Liver (tissue), 9 donors: ENCODE data around the gene IPP. TPM values are rescaled to one million over a fixed set of nuclear protein-coding genes. Genes with fewer than 3 reads are reported as not detected.

Experiments
- DNase-seq: peaks from one replicate; pipeline ENCODE4 v3.0.0-alpha.2; 2017; ENCODE audit warnings: low spot score
- H3K27ac ChIP-seq, 2 donors: one replicate each; pipeline ENCODE4 v1.7.0; 2013; ENCODE audit warnings: inconsistent platforms in 2 of 2, low read length in 2 of 2, control low read depth in 1 of 2, low read depth in 1 of 2, mild to moderate bottlenecking in 1 of 2
- H3K27me3 ChIP-seq, 4 donors: one replicate each; pipeline versions ENCODE4 v1.6.1 to v1.7.0; 2013; ENCODE audit warnings: low read length in 3 of 4, inconsistent platforms in 1 of 4, mild to moderate bottlenecking in 1 of 4, moderate library complexity in 1 of 4; ENCODE audit not compliant: control insufficient read depth in 4 of 4, insufficient read depth in 4 of 4
- H3K36me3 ChIP-seq, 4 donors: one replicate each; pipeline versions ENCODE4 v1.6.1 to v1.7.0; 2013; ENCODE audit warnings: low read length in 3 of 4, mild to moderate bottlenecking in 3 of 4, low read depth in 1 of 4, moderate library complexity in 1 of 4; ENCODE audit not compliant: control insufficient read depth in 4 of 4, insufficient read depth in 3 of 4
- H3K4me1 ChIP-seq, 4 donors: one replicate each; pipeline versions ENCODE4 v1.6.1 to v1.7.0; 2013; ENCODE audit warnings: low read length in 3 of 4, mild to moderate bottlenecking in 3 of 4, moderate library complexity in 1 of 4; ENCODE audit not compliant: control insufficient read depth in 4 of 4, insufficient read depth in 4 of 4
- H3K4me3 ChIP-seq, 3 donors: one replicate each; pipeline versions ENCODE4 v1.6.1 to v1.7.0; 2013; ENCODE audit warnings: low read length in 3 of 3, control low read depth in 1 of 3, low read depth in 1 of 3, mild to moderate bottlenecking in 1 of 3
- H3K9ac ChIP-seq, 2 donors: one replicate each; pipeline ENCODE4 v1.7.0; 2013; ENCODE audit warnings: low read length in 2 of 2, mild to moderate bottlenecking in 2 of 2, moderate library complexity in 2 of 2, control low read depth in 1 of 2, low read depth in 1 of 2
- H3K9me3 ChIP-seq, 4 donors: one replicate each; pipeline versions ENCODE4 v1.6.1 to v1.7.0; 2013; ENCODE audit warnings: low read length in 3 of 4; ENCODE audit not compliant: control insufficient read depth in 4 of 4
- ATF3 ChIP-seq: IDR thresholded peaks from 2 replicates; pipeline ENCODE4 v1.6.1; 2016; ENCODE audit warnings: antibody characterized with exemption
- CTCF ChIP-seq: fragments of 150-350 bp; IDR thresholded peaks from 2 replicates; pipeline ENCODE4 v1.5.1; 2017; ENCODE audit warnings: improper control_type of control experiment, low read depth, low read length; ENCODE audit not compliant: missing input control
- EGR1 ChIP-seq, 2 donors: IDR thresholded peaks; 2 replicates each; pipeline ENCODE4 v1.6.1; 2016 to 2018; ENCODE audit warnings: antibody characterized with exemption in 2 of 2, low read depth in 2 of 2
- FOXA1 ChIP-seq: IDR thresholded peaks from 2 replicates; pipeline ENCODE4 v1.6.1; 2016; ENCODE audit warnings: antibody characterized with exemption
- FOXA2 ChIP-seq: IDR thresholded peaks from 2 replicates; pipeline ENCODE4 v1.6.1; 2016; ENCODE audit warnings: antibody characterized with exemption
- GABPA ChIP-seq, 2 donors: IDR thresholded peaks in 1 of 2; conservative IDR thresholded peaks in 1 of 2; 2 replicates each; pipeline ENCODE4 v1.6.1; 2016; ENCODE audit warnings: antibody characterized with exemption in 2 of 2, mild to moderate bottlenecking in 1 of 2, moderate library complexity in 1 of 2
- HNF4A ChIP-seq, 2 donors: conservative IDR thresholded peaks; 2 replicates each; pipeline ENCODE4 v1.6.1; 2016; ENCODE audit warnings: antibody characterized with exemption in 2 of 2, mild to moderate bottlenecking in 2 of 2
- HNF4G ChIP-seq: IDR thresholded peaks from 2 replicates; pipeline ENCODE4 v1.6.1; 2016; ENCODE audit warnings: antibody characterized with exemption
- JUND ChIP-seq, 2 donors: IDR thresholded peaks; 2 replicates each; pipeline ENCODE4 v1.6.1; 2016; ENCODE audit warnings: antibody characterized with exemption in 2 of 2
- MAX ChIP-seq: IDR thresholded peaks from 2 replicates; pipeline ENCODE4 v1.6.1; 2016; ENCODE audit warnings: antibody characterized with exemption
- NR2F2 ChIP-seq: IDR thresholded peaks from 2 replicates; pipeline ENCODE4 v1.6.1; 2016; ENCODE audit warnings: antibody characterized with exemption
- REST ChIP-seq: IDR thresholded peaks from 2 replicates; pipeline ENCODE4 v1.6.1; 2016; ENCODE audit warnings: antibody characterized with exemption, mild to moderate bottlenecking
- RXRA ChIP-seq, 2 donors: IDR thresholded peaks; 2 replicates each; pipeline ENCODE4 v1.6.1; 2017 to 2018; ENCODE audit warnings: antibody characterized with exemption in 2 of 2, mild to moderate bottlenecking in 1 of 2
- SP1 ChIP-seq: IDR thresholded peaks from 2 replicates; pipeline ENCODE4 v1.6.1; 2018; ENCODE audit warnings: antibody characterized with exemption, mild to moderate bottlenecking
- YY1 ChIP-seq: IDR thresholded peaks from 2 replicates; pipeline ENCODE4 v1.6.1; 2016; ENCODE audit warnings: antibody characterized with exemption, mild to moderate bottlenecking
- ZBTB33 ChIP-seq: IDR thresholded peaks from 2 replicates; pipeline ENCODE4 v1.6.1; 2016; ENCODE audit warnings: antibody characterized with exemption
- WGBS: extraction: QIAGEN DNeasy Blood & Tissue Kit; methylation state at CpG from one replicate; pipeline ENCODE4 v1.1.7; 2013; 5-methylcytosine and 5-hydroxymethylcytosine counted together
- polyA plus RNA-seq, 2 donors: library from polyadenylated mRNA; stranded (reverse) in 1 of 2; unstranded in 1 of 2; fragments of 200-250 nt in 1 of 2; fragments of >200 nt in 1 of 2; fragmentation: Nextera tagmentation in 1 of 2; extraction: Ambion mirVana in 1 of 2; gene quantifications; one replicate each; pipeline versions ENCODE4 v1.2.1 to v1.2.3, GENCODE V29; 2013 to 2015
- total RNA-seq, 2 donors: library from RNA; depleted of rRNA; stranded (reverse); fragments of >200 nt; gene quantifications; one replicate each; pipeline ENCODE4 v1.2.3, GENCODE V29; 2014
- donor health status: healthy.
- donor health status: healthy.
- donor health status: healthy.
- donor health status: healthy.
- donor health status: healthy.

IPP gene
- total and polyA plus RNA-seq, 4 donors = 2.7 to 6.7 (median 5.5) TPM

- Histone ChIP-seq H3K27me3 (no peaks in the 10 kb centered on the region), H3K27ac (no peak overlapping the region), H3K9ac (no peak overlapping the region), H3K4me3 (no peak overlapping the region), H3K36me3 (no peaks in the 10 kb centered on the region), H3K4me1 (no peaks in the 10 kb centered on the region), H3K9me3 (no peaks in the 10 kb centered on the region)
- no peak for DNase-seq
- TF ChIP-seq SP1 (no peak), JUND (IDR thresholded peaks at IDR 0.05) (no peak), HNF4G (no peak), YY1 (no peak), RXRA (IDR thresholded peaks at IDR 0.05) (no peak), CTCF (no peak), FOXA1 (no peak), GABPA (IDR thresholded peaks at IDR 0.05 in 1 of 2, conservative IDR thresholded peaks at IDR 0.05 in 1 of 2) (no peak), REST (no peak), NR2F2 (no peak), EGR1 (IDR thresholded peaks at IDR 0.05; ENCODE audit: low read depth in 2 of 2) (no peak), ZBTB33 (no peak), HNF4A (conservative IDR thresholded peaks at IDR 0.05) (no peak), FOXA2 (no peak)
- WGBS = 84% methylated on average over 4 of the region's 4 CpGs
Observed at GRCh38 chr1:45785583-45785982, 35.1 kb upstream of the IPP start.

GRCh38 chr1:45775794-45776193 lies 25.3 kb upstream of the IPP start:
- WGBS = 88% methylated on average over 3 of the region's 3 CpGs
- Histone ChIP-seq H3K27me3 (no peaks in the 10 kb centered on the region), H3K9me3 (no peaks in the 10 kb centered on the region), H3K27ac (no peak overlapping the region), H3K9ac (no peak overlapping the region), H3K4me3 (no peak overlapping the region), H3K36me3 (no peaks in the 10 kb centered on the region), H3K4me1 (no peaks in the 10 kb centered on the region)
- no peak for DNase-seq
- TF ChIP-seq CTCF (no peak), ATF3 (no peak), HNF4G (no peak), HNF4A (conservative IDR thresholded peaks at IDR 0.05) (no peak), FOXA1 (no peak), YY1 (no peak), GABPA (IDR thresholded peaks at IDR 0.05 in 1 of 2, conservative IDR thresholded peaks at IDR 0.05 in 1 of 2) (no peak), MAX (no peak), SP1 (no peak), REST (no peak), NR2F2 (no peak), JUND (IDR thresholded peaks at IDR 0.05) (no peak)
